HepG2 (cell line): ENCODE data around the gene COL2A1. TPM values are rescaled to one million over a fixed set of nuclear protein-coding genes. Genes with fewer than 3 reads are reported as not detected.
A peak's percentile ranks its signal among the peaks of the same experiment; 100 is the strongest.

Experiments used
- CSRNP2 ChIP-seq: sonication (generic); formaldehyde crosslinking; conservative IDR thresholded peaks from 2 replicates; pipeline ENCODE4 v1.8.0; 2022; ENCODE audit warnings: low read depth, missing genetic modification reagents
- E2F1 ChIP-seq: sonication (generic); formaldehyde crosslinking; IDR thresholded peaks from 2 replicates; pipeline ENCODE4 v1.5.0; 2020; ENCODE audit warnings: missing genetic modification reagents
- FOXK1 ChIP-seq: sonication (generic); formaldehyde crosslinking; IDR thresholded peaks from 2 replicates; pipeline ENCODE4 v1.4.0; 2020; ENCODE audit warnings: low read depth, missing genetic modification reagents, borderline replicate concordance
- GATAD2A ChIP-seq: IDR thresholded peaks from 2 replicates; pipeline ENCODE4 v1.6.1; 2016
- KDM5B ChIP-seq: sonication (generic); formaldehyde crosslinking; IDR thresholded peaks from 2 replicates; pipeline ENCODE4 v1.4.0; 2020; ENCODE audit warnings: missing genetic modification reagents, mild to moderate bottlenecking, borderline replicate concordance
- MBNL3 ChIP-seq: fragments of 250-450 bp; sonication (Bioruptor Pico); conservative IDR thresholded peaks from 2 replicates; pipeline ENCODE4 v1.8.0; 2022; ENCODE audit warnings: mild to moderate bottlenecking, inconsistent platforms
- MXD1 ChIP-seq: sonication (generic); formaldehyde crosslinking; IDR thresholded peaks from 2 replicates; pipeline ENCODE4 v1.4.0; 2020; ENCODE audit warnings: mild to moderate bottlenecking, missing genetic modification reagents
- PHF8 ChIP-seq: sonication (generic); formaldehyde crosslinking; IDR thresholded peaks from 2 replicates; pipeline ENCODE4 v1.5.0; 2020; ENCODE audit warnings: missing genetic modification reagents
- U2AF2 ChIP-seq: fragments of 200-400 bp; formaldehyde crosslinking; IDR thresholded peaks from 2 replicates; pipeline ENCODE4 v1.6.1; 2017; ENCODE audit warnings: low read depth, mild to moderate bottlenecking, low read length
- ZBTB26 ChIP-seq: IDR thresholded peaks from 2 replicates; pipeline ENCODE4 v1.6.1; 2016; ENCODE audit warnings: missing compliant biosample characterization, missing genetic modification reagents, borderline replicate concordance
- ZBTB34 ChIP-seq: sonication (generic); formaldehyde crosslinking; IDR thresholded peaks from 2 replicates; pipeline ENCODE4 v1.8.0; 2022; ENCODE audit warnings: mild to moderate bottlenecking, missing genetic modification reagents
- ZNF18 ChIP-seq: sonication (generic); formaldehyde crosslinking; IDR thresholded peaks from 2 replicates; pipeline ENCODE4 v1.8.0; 2022; ENCODE audit warnings: mild to moderate bottlenecking, missing genetic modification reagents; ENCODE audit not compliant: insufficient replicate concordance
- ZNF263 ChIP-seq: sonication (generic); formaldehyde crosslinking; IDR thresholded peaks from 2 replicates; pipeline ENCODE4 v1.4.0; 2020; ENCODE audit warnings: missing genetic modification reagents
- ZNF331 ChIP-seq: sonication (generic); formaldehyde crosslinking; IDR thresholded peaks from 2 replicates; pipeline ENCODE4 v1.4.0; 2020; ENCODE audit warnings: missing genetic modification reagents
- ZNF563 ChIP-seq: sonication (generic); formaldehyde crosslinking; IDR thresholded peaks from 2 replicates; pipeline ENCODE4 v1.8.0; 2022; ENCODE audit warnings: mild to moderate bottlenecking, moderate library complexity, missing genetic modification reagents
- ZNF782 ChIP-seq: sonication (generic); formaldehyde crosslinking; IDR thresholded peaks from 2 replicates; pipeline ENCODE4 v1.4.0; 2020; ENCODE audit warnings: missing genetic modification reagents, mild to moderate bottlenecking, borderline replicate concordance
- ZNF800 ChIP-seq: sonication (generic); formaldehyde crosslinking; IDR thresholded peaks from 2 replicates; pipeline ENCODE4 v1.4.0; 2020; ENCODE audit warnings: missing genetic modification reagents
- ZSCAN25 ChIP-seq: sonication (generic); formaldehyde crosslinking; IDR thresholded peaks from 2 replicates; pipeline ENCODE4 v1.8.0; 2022; ENCODE audit warnings: mild to moderate bottlenecking, missing genetic modification reagents
- polyA plus RNA-seq, 8 experiments: library from polyadenylated mRNA; depleted of rRNA in 3 of 8; stranded (reverse) in 7 of 8; unstranded in 1 of 8; fragments of >200 nt; fragmentation: Illumina TruSeq in 4 of 8; extraction: Trizol in 4 of 8; gene quantifications; 2 replicates each; pipeline versions ENCODE4 v1.2.1 to v1.2.3, GENCODE V29; 2011 to 2016; ENCODE audit warnings: low read depth in 4 of 8, missing spikeins in 1 of 8, mixed read lengths in 1 of 8; ENCODE audit not compliant: insufficient read depth in 1 of 8
- total RNA-seq, 5 experiments: library from RNA; depleted of rRNA; stranded (reverse); fragments of >200 nt; fragmentation: Illumina TruSeq; extraction: Trizol; gene quantifications; 2 replicates each; pipeline ENCODE4 v1.2.3, GENCODE V29; 2016; ENCODE audit warnings: low read depth in 1 of 5

The COL2A1 gene
- total and polyA plus RNA-seq, 2 of the 13 experiments (the other 11 are each of a cell fraction or from before 2014, with no cell fraction given) = 7.4 to 38.3 TPM

GRCh38 chr12:48004053-48004941, at the start of gene COL2A1 (continued):
- TF ChIP-seq ZNF18 (CRISPR knock-in tag) (no peak), MBNL3 (CRISPR knock-in tag) (no peak), ZNF800 (CRISPR knock-in tag) (peak; percentile 29; the same call in 1 of the 2 replicates), CSRNP2 (CRISPR knock-in tag) (no peak), ZBTB26 (CRISPR knock-in tag) (no peak), ZSCAN25 (CRISPR knock-in tag) (no peak), ZBTB34 (CRISPR knock-in tag) (no peak), PHF8 (CRISPR knock-in tag) (peak; percentile 18; the same call in 1 of the 2 replicates), ZNF782 (CRISPR knock-in tag) (no peak), FOXK1 (no peak), MXD1 (CRISPR knock-in tag) (0 out of 2 replicates have a peak, but pooled peaks have one; percentile 41), ZNF263 (CRISPR knock-in tag) (peak; percentile 78), ZNF563 (0 out of 2 replicates have a peak, but pooled peaks have one; percentile 30), E2F1 (no peak), KDM5B (CRISPR knock-in tag) (no peak), U2AF2 (no peak), ZNF331 (CRISPR knock-in tag) (no peak), GATAD2A (CRISPR knock-in tag) (no peak)
